Right atrium auricular region (tissue), 2 donors: ENCODE measurements around the gene GDPD4. TPM values are rescaled to one million over a fixed set of nuclear protein-coding genes. Genes with fewer than 3 reads are reported as not detected.

Source experiments
- DNase-seq: peaks from one replicate; pipeline ENCODE4 v3.0.0-alpha.2; 2019; ENCODE audit warnings: low spot score
- H3K27ac ChIP-seq, 2 donors: fragments of 200-600 bp; sonication (generic); 1 replicate in 1 of 2; 2 replicates in 1 of 2; pipeline ENCODE4 v1.5.1; 2016 to 2019
- H3K27me3 ChIP-seq, 2 donors: fragments of 200-600 bp; sonication (generic); one replicate each; pipeline versions ENCODE4 v1.5.1 to v1.6.0; 2017 to 2019
- H3K36me3 ChIP-seq: fragments of 200-600 bp; sonication (generic); one replicate; pipeline ENCODE4 v1.5.1; 2016
- H3K4me1 ChIP-seq, 2 donors: fragments of 200-600 bp; sonication (generic); one replicate each; pipeline versions ENCODE4 v1.5.1 to v1.6.0; 2017 to 2019
- H3K4me3 ChIP-seq, 2 donors: fragments of 200-600 bp; sonication (generic); 1 replicate in 1 of 2; 2 replicates in 1 of 2; pipeline ENCODE4 v1.5.1; 2017 to 2019; ENCODE audit warnings: mild to moderate bottlenecking in 1 of 2, moderate library complexity in 1 of 2
- H3K9me3 ChIP-seq, 2 donors: fragments of 200-600 bp; sonication (generic); one replicate each; pipeline ENCODE4 v1.5.1; 2019
- total RNA-seq, 2 donors: library from RNA; depleted of rRNA; stranded (reverse); fragments of >200 nt; gene quantifications; one replicate each; pipeline ENCODE4 v1.1.0, GENCODE V29; 2016
- TF ChIP-seq, protein P1 (sequence below), 2 donors: fragments of 200-600 bp; sonication (generic); IDR thresholded peaks; one replicate each; pipeline ENCODE4 v1.5.1; 2019; ENCODE audit warnings: antibody characterized with exemption in 2 of 2

GDPD4 gene
- total RNA-seq, 2 donors from 2014 or later: not detected

DNA sequence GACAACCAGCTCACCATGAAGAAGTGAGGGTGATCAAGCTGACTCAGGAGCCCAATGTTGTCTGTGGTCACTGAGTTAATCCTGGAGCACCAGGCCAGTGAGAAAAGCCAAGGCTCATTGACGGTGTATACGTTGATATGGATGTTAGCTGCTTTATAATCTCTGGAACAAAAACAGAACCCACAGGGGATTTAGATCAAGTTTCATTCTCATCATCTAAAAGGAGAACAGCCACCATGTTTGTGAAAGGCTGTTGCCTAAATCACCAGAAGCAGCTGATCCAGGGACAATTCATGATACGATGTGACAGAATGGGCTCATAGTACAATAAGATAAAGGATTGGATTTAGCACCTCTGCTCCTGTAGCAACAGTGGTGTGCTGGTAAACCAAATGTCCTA is 68.5 kb downstream of the GDPD4 start:
- DNase-seq: no peak
- Histone ChIP-seq H3K36me3 (no peaks in the 10 kb centered on the region), H3K9me3 (no peaks in the 10 kb centered on the region), H3K4me1 (no peaks in the 10 kb centered on the region), H3K27ac (no peak overlapping the region), H3K4me3 (no peak overlapping the region), H3K27me3 (no peaks in the 10 kb centered on the region)
- TF ChIP-seq, protein P1, sequence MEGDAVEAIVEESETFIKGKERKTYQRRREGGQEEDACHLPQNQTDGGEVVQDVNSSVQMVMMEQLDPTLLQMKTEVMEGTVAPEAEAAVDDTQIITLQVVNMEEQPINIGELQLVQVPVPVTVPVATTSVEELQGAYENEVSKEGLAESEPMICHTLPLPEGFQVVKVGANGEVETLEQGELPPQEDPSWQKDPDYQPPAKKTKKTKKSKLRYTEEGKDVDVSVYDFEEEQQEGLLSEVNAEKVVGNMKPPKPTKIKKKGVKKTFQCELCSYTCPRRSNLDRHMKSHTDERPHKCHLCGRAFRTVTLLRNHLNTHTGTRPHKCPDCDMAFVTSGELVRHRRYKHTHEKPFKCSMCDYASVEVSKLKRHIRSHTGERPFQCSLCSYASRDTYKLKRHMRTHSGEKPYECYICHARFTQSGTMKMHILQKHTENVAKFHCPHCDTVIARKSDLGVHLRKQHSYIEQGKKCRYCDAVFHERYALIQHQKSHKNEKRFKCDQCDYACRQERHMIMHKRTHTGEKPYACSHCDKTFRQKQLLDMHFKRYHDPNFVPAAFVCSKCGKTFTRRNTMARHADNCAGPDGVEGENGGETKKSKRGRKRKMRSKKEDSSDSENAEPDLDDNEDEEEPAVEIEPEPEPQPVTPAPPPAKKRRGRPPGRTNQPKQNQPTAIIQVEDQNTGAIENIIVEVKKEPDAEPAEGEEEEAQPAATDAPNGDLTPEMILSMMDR (IDR thresholded peaks at IDR 0.05): no peak

DNA sequence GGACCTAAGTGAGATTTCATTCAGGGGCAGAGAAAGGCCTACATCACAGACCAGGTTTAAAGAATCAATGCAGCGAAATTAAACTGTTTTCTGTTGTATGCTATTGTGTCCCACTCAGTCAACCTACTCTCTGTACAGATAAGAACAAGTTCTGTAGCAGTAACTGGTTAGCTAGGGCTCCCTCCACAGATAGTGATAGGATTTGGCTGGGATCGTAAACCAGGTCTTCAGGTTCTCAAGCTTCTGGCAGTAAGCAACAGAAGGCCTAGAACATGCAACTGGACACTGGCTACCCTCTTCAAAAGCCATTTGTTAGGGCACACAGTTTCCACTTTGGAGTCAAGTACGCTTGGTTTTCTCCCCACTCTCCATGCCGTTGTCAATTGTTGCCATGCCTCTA is 69.2 kb downstream of the GDPD4 start:
- no peaks in the 10 kb centered on the region for H3K36me3 ChIP-seq
- DNase-seq: no peak
- no peaks in the 10 kb centered on the region for H3K4me1 ChIP-seq
- H3K4me3 ChIP-seq: no peak overlapping the region
- no peak overlapping the region for H3K27ac ChIP-seq
- no peaks in the 10 kb centered on the region for H3K9me3 ChIP-seq
- TF ChIP-seq, protein P1 (IDR thresholded peaks at IDR 0.05): no peak
- no peaks in the 10 kb centered on the region for H3K27me3 ChIP-seq

DNA sequence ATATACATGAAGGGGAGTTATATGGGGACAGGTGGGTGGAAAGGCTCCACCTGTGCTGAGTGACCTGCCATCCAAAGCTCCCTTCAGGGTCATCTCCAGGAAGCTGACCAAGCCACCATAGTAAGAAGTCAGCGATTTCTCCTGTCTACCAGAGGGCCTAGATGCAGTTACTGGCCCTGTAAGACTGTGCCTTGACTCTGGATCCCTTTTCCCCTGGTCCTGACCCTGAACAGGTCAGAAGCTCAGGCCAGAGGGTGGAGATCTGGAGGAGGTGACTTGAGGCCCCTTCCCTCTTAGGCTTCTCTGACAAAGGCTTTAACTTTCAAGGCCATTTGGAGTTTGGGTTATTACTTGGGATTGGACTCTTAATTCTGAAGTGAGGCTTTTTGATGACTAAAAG is 69.7 kb downstream of the GDPD4 start:
- TF ChIP-seq, protein P1 (IDR thresholded peaks at IDR 0.05): no peak
- no peaks in the 10 kb centered on the region for H3K9me3 ChIP-seq
- H3K27me3 ChIP-seq: no peaks in the 10 kb centered on the region
- no peaks in the 10 kb centered on the region for H3K4me1 ChIP-seq
- H3K27ac ChIP-seq: no peak overlapping the region
- H3K36me3 ChIP-seq: no peaks in the 10 kb centered on the region
- no peak for DNase-seq
- H3K4me3 ChIP-seq: no peak overlapping the region

DNA sequence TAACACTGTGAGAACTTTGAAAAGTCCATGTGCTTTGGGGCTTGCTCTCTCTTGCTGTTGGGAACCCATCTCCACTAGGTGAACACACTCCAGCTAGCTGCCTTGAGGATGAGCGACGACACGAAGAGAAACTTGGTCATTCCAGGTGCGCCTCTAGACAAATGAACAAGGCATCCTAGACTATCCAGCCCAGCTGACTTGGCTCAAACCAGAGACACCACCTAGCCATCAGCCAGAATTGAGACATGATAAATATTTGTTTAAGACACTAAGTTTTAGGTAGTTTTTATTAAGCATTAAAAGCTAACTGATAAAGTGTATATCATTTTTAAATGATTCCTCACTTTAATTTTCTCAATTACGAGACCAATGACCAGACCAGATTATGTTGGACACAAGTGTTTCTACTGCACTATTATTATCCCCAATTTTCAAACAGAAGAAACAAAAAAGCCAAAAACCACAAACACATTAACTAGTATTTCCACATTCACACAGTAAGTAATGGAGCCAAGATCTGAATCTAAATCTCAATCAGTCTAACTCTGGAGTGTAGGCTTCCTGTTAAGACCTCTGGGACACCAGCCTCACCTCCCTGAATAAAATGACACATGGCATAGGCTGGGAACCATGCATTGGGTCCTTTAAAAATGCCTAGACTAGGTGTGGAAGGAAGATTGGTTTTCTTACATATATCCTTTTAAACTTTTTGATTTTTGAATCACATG is 70.4 kb downstream of the GDPD4 start:
- TF ChIP-seq, protein P1 (IDR thresholded peaks at IDR 0.05): no peak
- no peaks in the 10 kb centered on the region for H3K36me3 ChIP-seq
- no peaks in the 10 kb centered on the region for H3K4me1 ChIP-seq
- no peaks in the 10 kb centered on the region for H3K9me3 ChIP-seq
- no peak overlapping the region for H3K4me3 ChIP-seq
- H3K27me3 ChIP-seq: no peaks in the 10 kb centered on the region
- H3K27ac ChIP-seq: no peak overlapping the region
- no peak for DNase-seq

DNA sequence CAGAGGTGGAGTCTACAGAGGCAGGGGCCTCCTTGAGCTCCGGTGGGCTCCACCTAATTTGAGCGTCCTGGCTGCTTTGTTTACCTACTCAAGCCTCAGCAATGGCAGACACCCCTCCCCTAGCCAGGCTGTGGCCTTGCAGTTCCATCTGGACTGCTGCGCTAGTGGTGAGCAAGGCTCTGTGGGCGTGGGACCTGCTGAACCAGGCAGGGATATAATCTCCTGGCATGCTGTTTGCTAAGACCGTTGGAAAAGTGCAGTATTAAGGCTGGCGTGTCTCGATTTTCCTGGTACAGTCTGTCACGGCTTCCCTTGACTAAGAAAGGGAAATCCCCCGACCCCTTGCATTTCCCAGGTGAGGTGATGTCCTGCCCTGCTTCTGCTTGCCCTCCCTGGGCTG is 77.7 kb downstream of the GDPD4 start:
- DNase-seq: no peak
- H3K27me3 ChIP-seq: no peaks in the 10 kb centered on the region

More for the DNA sequence above, 77.7 kb downstream of the GDPD4 start:
- H3K36me3 ChIP-seq: no peaks in the 10 kb centered on the region
- TF ChIP-seq, protein P1 (IDR thresholded peaks at IDR 0.05): no peak
- no peak overlapping the region for H3K27ac ChIP-seq
- H3K4me3 ChIP-seq: no peak overlapping the region
- no peaks in the 10 kb centered on the region for H3K4me1 ChIP-seq
- no peaks in the 10 kb centered on the region for H3K9me3 ChIP-seq
